HG02840 (cell line): ENCODE results near the gene GRIA3.

Source experiments
- ATAC-seq: cut with Tn5 transposase; IDR thresholded peaks from one replicate; pipeline ENCODE4 v1.9.1; 2021; ENCODE audit warnings: mild to moderate bottlenecking, moderate library complexity, moderate number of reproducible peaks; ENCODE audit not compliant: unreplicated experiment, low FRiP score

GRIA3 gene

GRCh38 chrX:123190096-123190495, 6.0 kb downstream of the GRIA3 start:
- ATAC-seq = no peak

GRCh38 chrX:123193101-123193500, 9.0 kb downstream of the GRIA3 start:
- ATAC-seq = no peak

- no peak for ATAC-seq
These were observed 15.3 kb downstream of the GRIA3 start for GRCh38 chrX:123199338-123199737.

- ATAC-seq = no peak
These were observed 17.6 kb downstream of the GRIA3 start for GRCh38 chrX:123201720-123202119.

- no peak for ATAC-seq
These were observed 18.4 kb downstream of the GRIA3 start for GRCh38 chrX:123202523-123202922.

- no peak for ATAC-seq
These were observed 19.7 kb downstream of the GRIA3 start for GRCh38 chrX:123203772-123204171.

- no peak for ATAC-seq
These were observed 22.1 kb downstream of the GRIA3 start for GRCh38 chrX:123206176-123206575.

GRCh38 chrX:123210252-123210651, 26.2 kb downstream of the GRIA3 start:
- no peak for ATAC-seq

GRCh38 chrX:123215397-123216089, 31.5 kb downstream of the GRIA3 start:
- ATAC-seq = no peak

GRCh38 chrX:123217077-123217476, 33.0 kb downstream of the GRIA3 start:
- ATAC-seq = no peak

- ATAC-seq = no peak
These were observed 33.6 kb downstream of the GRIA3 start for GRCh38 chrX:123217728-123218127.

- ATAC-seq = no peak
These were observed 35.8 kb downstream of the GRIA3 start for GRCh38 chrX:123219916-123220315.

GRCh38 chrX:123222920-123223319, 38.8 kb downstream of the GRIA3 start:
- no peak for ATAC-seq

GRCh38 chrX:123223409-123223808, 39.3 kb downstream of the GRIA3 start:
- no peak for ATAC-seq

- ATAC-seq = no peak
These were observed 39.8 kb downstream of the GRIA3 start for GRCh38 chrX:123223859-123224258.

- no peak for ATAC-seq
These were observed 46.7 kb downstream of the GRIA3 start for GRCh38 chrX:123230798-123231197.

- no peak for ATAC-seq
These were observed 52.8 kb downstream of the GRIA3 start for GRCh38 chrX:123236859-123237258.

GRCh38 chrX:123237271-123237670, 53.2 kb downstream of the GRIA3 start:
- ATAC-seq = no peak

GRCh38 chrX:123254457-123254856, 70.4 kb downstream of the GRIA3 start:
- no peak for ATAC-seq

- no peak for ATAC-seq
These were observed 72.3 kb downstream of the GRIA3 start for GRCh38 chrX:123256378-123256777.

GRCh38 chrX:123260920-123261418, 76.9 kb downstream of the GRIA3 start:
- ATAC-seq = no peak

- ATAC-seq = no peak
These were observed 79.2 kb downstream of the GRIA3 start for GRCh38 chrX:123263270-123263669.

- no peak for ATAC-seq
These were observed 79.7 kb downstream of the GRIA3 start for GRCh38 chrX:123263747-123264146.
